GM19395 (cell line): ENCODE data around the gene PADI4.
"Not testable (repeated sequence)": the region's sequence is repeated elsewhere in the genome, so short reads cannot be mapped to it uniquely, and the experiment has no call there.

Experiments used
- ATAC-seq: cut with Tn5 transposase; IDR thresholded peaks from one replicate; pipeline ENCODE4 v1.9.1; 2021; ENCODE audit warnings: mild to moderate bottlenecking, moderate library complexity; ENCODE audit not compliant: unreplicated experiment

Gene PADI4

DNA sequence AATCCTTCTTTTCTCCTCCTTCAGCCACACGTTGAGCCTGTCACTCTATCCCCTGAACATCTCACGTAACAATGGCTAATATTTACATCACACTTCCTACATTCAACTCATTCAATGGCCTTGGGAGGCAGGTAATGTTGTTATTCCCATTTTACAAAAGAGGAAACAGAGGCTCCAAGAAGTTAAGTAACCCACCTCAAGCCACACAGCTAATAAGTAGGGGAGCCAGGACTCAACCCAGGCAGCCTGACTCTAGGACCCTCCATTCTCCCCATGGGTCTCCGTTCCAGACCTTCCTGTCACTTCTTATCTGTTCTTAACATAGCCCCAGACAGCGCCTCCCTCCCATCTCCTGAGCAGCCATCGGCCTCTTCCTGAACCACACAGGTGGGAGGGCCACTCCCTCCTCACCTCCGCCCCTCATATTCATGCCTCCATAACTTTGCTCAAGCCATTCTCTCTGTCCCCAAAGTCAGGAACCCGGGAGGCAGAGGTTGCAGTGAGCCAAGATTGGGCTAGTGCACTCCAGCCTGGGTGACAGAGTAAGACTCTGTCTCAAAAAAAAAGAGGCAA lies 2.2 kb downstream of the PADI4 start:
- ATAC-seq, result no peak

- no peak for ATAC-seq
Observed at GRCh38 chr1:17313530-17314309, 5.7 kb downstream of the PADI4 start.

DNA sequence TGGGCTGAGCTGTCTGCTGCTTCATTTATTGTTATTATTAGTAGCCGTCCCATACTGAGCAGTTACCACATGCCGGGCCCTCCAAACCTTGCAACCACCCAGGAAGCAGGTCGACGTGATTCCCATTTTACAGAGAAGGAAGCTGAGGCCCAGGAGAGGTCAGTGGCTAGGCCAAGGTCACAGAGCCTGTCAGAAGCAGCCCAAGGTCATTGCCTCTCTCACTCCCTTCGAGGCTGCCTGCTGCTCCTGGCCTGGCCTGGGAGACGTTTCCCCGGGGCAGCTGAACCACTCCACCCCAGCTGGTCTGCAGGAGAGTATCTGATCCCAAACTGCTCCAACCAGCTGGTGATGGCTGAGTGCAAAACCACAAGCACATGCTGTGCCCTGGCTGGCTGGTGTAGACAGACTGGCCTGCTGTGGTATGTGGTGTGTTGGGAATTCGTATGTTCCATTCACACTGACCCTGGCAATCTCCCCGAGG lies 6.5 kb downstream of the PADI4 start:
- no peak for ATAC-seq

GRCh38 chr1:17315542-17316130 lies 7.6 kb downstream of the PADI4 start:
- ATAC-seq, result no peak

DNA sequence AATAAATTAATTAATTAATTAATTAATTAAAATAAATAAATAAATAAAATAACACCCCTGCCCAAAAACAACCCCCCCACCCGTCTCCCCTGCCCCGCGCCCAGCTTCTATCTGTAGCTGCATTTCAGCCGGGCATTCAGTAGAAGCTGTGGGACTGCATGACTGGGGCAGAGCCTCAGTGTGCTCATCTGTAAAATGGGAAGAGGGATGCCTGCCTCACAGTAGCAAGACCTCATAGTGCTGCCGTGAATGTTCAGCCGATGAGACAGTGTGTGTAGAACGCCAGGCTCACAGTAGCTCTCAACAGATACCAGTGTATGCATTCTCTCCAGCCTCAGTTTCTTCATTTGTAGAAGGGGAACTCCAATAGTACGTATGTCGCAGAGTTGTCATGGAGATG lies 8.7 kb downstream of the PADI4 start:
- ATAC-seq, result no peak

- no peak for ATAC-seq
Observed at GRCh38 chr1:17318262-17318661, 10.3 kb downstream of the PADI4 start.

GRCh38 chr1:17319561-17320350 lies 11.8 kb downstream of the PADI4 start:
- no peak for ATAC-seq

- ATAC-seq, result not testable (repeated sequence)
Observed at GRCh38 chr1:17321857-17322390, 13.9 kb downstream of the PADI4 start.

GRCh38 chr1:17328855-17329254 lies 20.9 kb downstream of the PADI4 start:
- ATAC-seq, result no peak

DNA sequence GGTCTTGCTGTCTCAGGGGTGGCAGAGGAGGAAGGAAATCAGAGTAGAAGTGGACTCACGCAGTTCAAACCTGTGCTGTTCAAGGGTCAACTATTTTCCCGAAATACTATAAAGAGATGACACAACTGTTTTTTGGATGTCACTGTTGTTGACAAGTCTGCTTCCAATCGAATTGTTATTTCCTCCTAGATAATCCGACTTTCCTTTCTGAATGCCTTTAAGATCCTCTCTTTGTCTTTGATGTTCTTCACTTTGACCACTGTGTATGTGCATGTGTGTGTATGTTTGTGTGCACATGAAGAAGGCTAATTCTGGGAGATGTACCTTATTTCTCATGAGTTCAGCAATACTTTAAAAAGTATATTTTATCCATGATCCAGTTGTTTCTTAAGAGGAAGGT lies 21.6 kb downstream of the PADI4 start:
- ATAC-seq, result no peak

DNA sequence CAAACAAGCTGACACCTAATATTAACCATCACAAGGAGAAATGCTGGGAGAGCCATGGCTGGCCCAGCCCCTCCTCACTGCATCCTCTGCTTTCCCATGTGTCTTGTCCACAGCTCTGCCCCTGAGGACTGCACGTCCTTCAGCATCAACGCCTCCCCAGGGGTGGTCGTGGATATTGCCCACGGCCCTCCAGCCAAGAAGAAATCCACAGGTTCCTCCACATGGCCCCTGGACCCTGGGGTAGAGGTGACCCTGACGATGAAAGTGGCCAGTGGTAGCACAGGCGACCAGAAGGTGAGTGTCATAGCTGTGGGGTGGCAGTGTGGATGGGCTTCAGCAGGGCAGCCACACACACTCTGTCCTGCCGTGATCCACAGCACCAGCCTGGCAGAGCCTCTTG lies 22.9 kb downstream of the PADI4 start:
- ATAC-seq, result no peak

DNA sequence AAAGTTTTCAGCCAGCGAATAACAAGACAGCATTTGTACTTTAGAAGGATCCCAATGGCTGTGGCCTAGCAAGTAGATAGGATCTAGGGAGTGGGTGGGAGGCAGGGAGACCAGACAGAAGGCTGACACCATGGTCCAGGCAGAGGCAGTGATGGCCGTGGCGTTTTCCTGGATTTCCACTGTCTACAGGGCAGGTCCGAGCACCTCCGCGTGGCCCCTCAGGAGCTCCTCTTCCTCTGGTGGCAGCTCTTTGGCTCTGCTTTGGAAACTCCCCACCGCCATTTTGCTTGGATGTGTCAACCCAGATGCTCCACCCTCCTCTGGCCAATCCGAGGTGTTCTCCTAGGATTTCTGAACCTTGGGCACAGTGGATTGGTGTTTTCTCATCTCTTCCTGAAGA lies 25.1 kb downstream of the PADI4 start:
- ATAC-seq, result no peak

DNA sequence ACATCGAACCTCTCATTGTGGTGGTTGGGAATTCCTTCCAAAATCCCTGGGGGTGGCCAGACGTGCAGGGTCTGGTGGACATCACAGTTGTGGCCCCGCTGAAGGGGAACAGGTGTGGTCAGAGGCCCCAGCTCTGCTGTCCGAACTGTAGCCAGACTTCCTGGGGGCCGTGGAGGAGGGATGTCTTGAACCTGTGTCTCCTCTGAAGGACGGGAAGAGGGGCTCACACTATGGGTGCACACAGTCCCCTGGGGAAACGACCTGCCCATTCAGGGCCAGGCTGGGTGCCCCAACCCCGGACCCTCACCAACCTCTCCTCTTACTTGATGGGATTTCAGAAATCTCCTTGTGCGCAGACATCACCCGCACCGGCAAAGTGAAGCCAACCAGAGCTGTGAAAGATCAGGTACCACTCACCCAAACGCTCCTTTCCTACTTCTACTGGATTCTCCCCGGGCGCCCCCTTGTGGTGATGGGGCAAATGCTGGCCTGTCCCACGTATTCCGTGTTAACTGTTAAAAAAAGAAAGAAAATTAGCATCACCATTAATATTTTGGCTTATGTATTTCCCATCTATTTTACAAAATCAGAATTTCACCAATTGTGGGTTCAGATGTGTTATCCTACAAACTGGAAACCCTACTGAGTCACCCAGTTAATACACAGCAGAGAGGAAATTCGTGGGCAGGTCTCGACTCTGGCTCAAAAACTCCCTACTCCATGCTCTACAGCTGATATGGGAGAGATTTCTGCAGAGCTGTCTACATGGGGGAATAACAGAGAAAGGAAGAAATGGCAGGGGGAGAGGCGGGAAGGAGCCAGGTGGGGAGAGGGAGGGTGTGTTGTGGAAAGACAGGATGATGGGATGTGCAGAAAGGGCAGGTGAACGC lies 28.1 kb downstream of the PADI4 start:
- ATAC-seq, result no peak

DNA sequence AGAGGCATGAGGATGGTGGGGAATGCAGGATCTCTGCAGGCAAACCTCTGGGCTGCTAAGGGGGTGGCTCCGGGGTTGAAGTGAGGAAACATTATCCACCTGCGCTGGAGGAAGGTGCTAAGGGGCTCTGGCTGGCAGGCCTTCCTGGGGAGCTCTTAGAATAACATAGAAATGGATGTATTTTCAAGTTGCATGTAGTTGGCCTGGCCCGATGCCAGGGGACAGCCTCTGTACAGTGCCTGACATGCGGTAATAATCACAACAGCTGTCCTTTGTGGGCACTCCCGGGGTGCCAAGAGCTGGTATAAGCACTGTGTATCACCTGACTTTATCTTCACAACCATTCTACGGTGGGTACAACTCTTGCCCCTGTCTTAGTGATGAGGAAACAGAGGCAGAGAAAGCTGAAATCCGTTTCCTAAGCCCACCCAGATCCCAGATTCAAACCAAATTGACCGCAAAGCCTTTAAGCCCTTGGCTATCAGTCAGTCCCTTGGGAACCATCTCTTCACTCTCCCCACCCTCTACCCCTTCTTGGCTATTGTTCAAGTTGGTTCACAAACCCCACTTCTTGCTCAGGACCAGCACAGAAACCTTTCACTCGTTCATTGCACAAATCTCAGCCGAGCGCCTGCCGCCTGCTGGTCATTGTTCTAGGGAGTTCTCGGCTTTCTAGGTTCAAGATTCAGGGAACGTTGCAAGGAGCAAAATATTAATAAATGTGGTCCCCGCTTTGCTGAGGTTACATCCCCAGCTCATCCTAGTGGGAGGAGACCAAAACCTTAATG lies 30.9 kb downstream of the PADI4 start:
- ATAC-seq, result no peak

DNA sequence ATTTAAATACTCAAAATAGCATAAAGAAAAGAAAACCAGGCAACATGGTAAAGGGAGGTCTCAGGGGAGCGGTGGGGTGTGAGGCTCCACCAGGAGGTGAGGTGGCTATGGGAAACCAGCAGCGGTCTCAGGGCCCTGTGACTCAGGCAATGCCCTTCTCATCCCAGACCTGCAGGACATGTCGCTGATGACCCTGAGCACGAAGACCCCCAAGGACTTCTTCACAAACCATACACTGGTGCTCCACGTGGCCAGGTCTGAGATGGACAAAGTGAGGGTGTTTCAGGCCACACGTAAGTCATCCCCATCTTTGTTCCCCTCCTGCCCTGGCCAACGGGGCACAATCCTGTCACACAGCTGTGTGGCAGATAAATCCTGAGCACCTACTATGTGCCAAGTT lies 31.5 kb downstream of the PADI4 start:
- ATAC-seq, result no peak

DNA sequence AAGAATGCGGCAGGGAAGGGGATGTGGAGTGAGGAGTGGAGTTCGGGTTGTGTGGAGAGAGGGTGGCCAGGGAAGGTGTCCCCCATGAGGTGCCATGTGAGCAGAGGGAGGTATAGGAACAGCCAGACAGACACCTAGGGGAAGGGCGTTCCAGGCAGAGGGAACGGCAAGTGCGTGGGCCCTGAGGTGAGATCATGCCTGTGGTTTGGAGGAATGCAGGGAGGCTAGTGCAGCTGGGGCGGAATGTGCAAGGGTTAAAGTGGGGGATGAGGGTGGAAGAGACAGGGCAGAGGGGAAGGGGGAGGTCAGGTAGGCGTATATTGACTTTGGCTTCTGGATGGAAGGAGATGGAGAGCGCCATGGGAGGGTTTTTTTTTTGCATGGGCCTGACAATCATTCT lies 32.4 kb downstream of the PADI4 start:
- no peak for ATAC-seq

- ATAC-seq, result no peak
Observed at GRCh38 chr1:17342014-17342441, 34.0 kb downstream of the PADI4 start.

GRCh38 chr1:17345506-17345905 lies 37.5 kb downstream of the PADI4 start:
- not testable (repeated sequence) for ATAC-seq

DNA sequence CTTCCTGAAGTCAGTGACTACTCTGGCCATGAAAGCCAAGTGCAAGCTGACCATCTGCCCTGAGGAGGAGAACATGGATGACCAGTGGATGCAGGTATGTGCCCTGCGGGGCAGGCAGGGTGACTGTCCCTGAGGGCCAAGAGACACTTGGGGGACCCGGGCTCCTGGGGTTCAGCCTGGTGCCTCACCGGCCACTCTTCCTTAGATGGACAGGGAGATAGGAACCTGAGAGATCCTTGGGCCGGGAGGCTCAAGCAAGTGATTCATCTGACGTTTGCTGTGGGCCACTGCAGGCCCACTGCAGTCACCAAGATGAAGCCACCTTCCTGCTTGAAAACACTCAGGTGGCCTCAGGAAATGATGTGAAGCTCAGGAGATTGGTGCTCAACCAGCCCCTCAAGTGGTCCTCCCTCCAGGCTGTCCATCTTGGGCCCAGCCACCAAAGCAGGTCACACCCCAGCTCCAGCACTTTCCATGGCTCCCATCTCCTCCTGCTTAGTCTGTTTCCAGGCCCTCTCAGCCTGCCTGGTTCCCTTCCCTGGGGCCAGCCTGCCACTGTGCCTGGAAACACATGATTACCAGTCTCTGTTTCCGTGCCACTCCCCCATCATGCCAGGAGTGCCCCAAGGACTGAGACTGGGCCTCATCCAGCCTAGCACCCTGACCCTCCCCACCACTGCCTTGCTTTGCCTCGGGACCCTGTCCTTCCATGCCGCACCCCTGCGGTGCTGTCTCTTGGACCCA lies 38.2 kb downstream of the PADI4 start:
- no peak for ATAC-seq
